ENCODE measurements around the gene RSBN1L.
"Not testable (repeated sequence)": the region's sequence is repeated elsewhere in the genome, so short reads cannot be mapped to it uniquely, and the experiment has no call there.

The RSBN1L gene

GRCh38 chr7:77783111-77783510 lies 86.9 kb downstream of the RSBN1L start:
- no peak for TF ChIP-seq CTCF (IDR thresholded peaks at IDR 0.05; ENCODE audit: poor library complexity, severe bottlenecking)
- ATAC-seq (ENCODE audit: low read depth), result no peak

GRCh38 chr7:77783545-77783944 lies 87.3 kb downstream of the RSBN1L start:
- Histone ChIP-seq H3K4me3 (ENCODE audit: severe bottlenecking) (no peak overlapping the region), H3K27ac (ENCODE audit: poor library complexity, severe bottlenecking) (no peak overlapping the region), H3K27me3 (ENCODE audit: insufficient read depth, poor library complexity, severe bottlenecking) (no peaks in the 10 kb centered on the region), H3K9me3 (ENCODE audit: severe bottlenecking) (no peaks in the 10 kb centered on the region), H3K4me1 (ENCODE audit: insufficient read depth, poor library complexity, severe bottlenecking) (no peaks in the 10 kb centered on the region), H3K36me3 (ENCODE audit: low read depth) (peaks cover 25% of the 10 kb centered on the region)
- no peak for TF ChIP-seq CTCF (IDR thresholded peaks at IDR 0.05; ENCODE audit: poor library complexity, severe bottlenecking)
- DNase-seq (ENCODE audit: low spot score) (no peak), ATAC-seq (ENCODE audit: low read depth) (no peak)

More at GRCh38 chr7:77783111-77783510, 86.9 kb downstream of the RSBN1L start:
- no peak overlapping the region for H3K4me3 ChIP-seq (ENCODE audit: severe bottlenecking)
- H3K9me3 ChIP-seq (ENCODE audit: severe bottlenecking), result no peaks in the 10 kb centered on the region
- no peak for DNase-seq (ENCODE audit: low spot score)
- H3K27me3 ChIP-seq (ENCODE audit: insufficient read depth, poor library complexity, severe bottlenecking), result no peaks in the 10 kb centered on the region
- H3K36me3 ChIP-seq (ENCODE audit: low read depth), result peaks cover 26% of the 10 kb centered on the region
- H3K27ac ChIP-seq (ENCODE audit: poor library complexity, severe bottlenecking), result no peak overlapping the region
- no peaks in the 10 kb centered on the region for H3K4me1 ChIP-seq (ENCODE audit: insufficient read depth, poor library complexity, severe bottlenecking)

GRCh38 chr7:77784426-77784825 lies 88.2 kb downstream of the RSBN1L start:
- not testable (repeated sequence) for H3K27me3 ChIP-seq (ENCODE audit: insufficient read depth, poor library complexity, severe bottlenecking); H3K9me3 ChIP-seq (ENCODE audit: severe bottlenecking); DNase-seq (ENCODE audit: low spot score); H3K4me3 ChIP-seq (ENCODE audit: severe bottlenecking); H3K27ac ChIP-seq (ENCODE audit: poor library complexity, severe bottlenecking); H3K4me1 ChIP-seq (ENCODE audit: insufficient read depth, poor library complexity, severe bottlenecking); ATAC-seq (ENCODE audit: low read depth)
- peaks cover 19% of the 10 kb centered on the region for H3K36me3 ChIP-seq (ENCODE audit: low read depth)

- DNase-seq (ENCODE audit: low spot score), result no peak
- H3K36me3 ChIP-seq (ENCODE audit: low read depth), result 0 out of 2 replicates have a peak, but pooled peaks cover 7% of the 10 kb centered on the region
- no peak for ATAC-seq (ENCODE audit: low read depth)
- no peaks in the 10 kb centered on the region for H3K4me1 ChIP-seq (ENCODE audit: insufficient read depth, poor library complexity, severe bottlenecking)
- H3K27ac ChIP-seq (ENCODE audit: poor library complexity, severe bottlenecking), result no peak overlapping the region
- no peaks in the 10 kb centered on the region for H3K27me3 ChIP-seq (ENCODE audit: insufficient read depth, poor library complexity, severe bottlenecking)
- no peak for TF ChIP-seq CTCF (IDR thresholded peaks at IDR 0.05; ENCODE audit: poor library complexity, severe bottlenecking)
- H3K9me3 ChIP-seq (ENCODE audit: severe bottlenecking), result no peaks in the 10 kb centered on the region
- no peak overlapping the region for H3K4me3 ChIP-seq (ENCODE audit: severe bottlenecking)
Observed at GRCh38 chr7:77786018-77786417, 89.8 kb downstream of the RSBN1L start.

GRCh38 chr7:77786741-77787140 lies 90.5 kb downstream of the RSBN1L start:
- no peaks in the 10 kb centered on the region for H3K9me3 ChIP-seq (ENCODE audit: severe bottlenecking)
- no peak overlapping the region for H3K4me3 ChIP-seq (ENCODE audit: severe bottlenecking)
- no peak overlapping the region for H3K27ac ChIP-seq (ENCODE audit: poor library complexity, severe bottlenecking)
- no peak for ATAC-seq (ENCODE audit: low read depth)
- H3K4me1 ChIP-seq (ENCODE audit: insufficient read depth, poor library complexity, severe bottlenecking), result no peaks in the 10 kb centered on the region
- no peaks in the 10 kb centered on the region for H3K27me3 ChIP-seq (ENCODE audit: insufficient read depth, poor library complexity, severe bottlenecking)
- no peak for TF ChIP-seq CTCF (IDR thresholded peaks at IDR 0.05; ENCODE audit: poor library complexity, severe bottlenecking)
- 0 out of 2 replicates have a peak, but pooled peaks cover 7% of the 10 kb centered on the region for H3K36me3 ChIP-seq (ENCODE audit: low read depth)
- DNase-seq (ENCODE audit: low spot score), result no peak

Data from RWPE2 (cell line).